B cell (primary cell): Measurements from ENCODE around the gene DOCK4. TPM values are rescaled to one million over a fixed set of nuclear protein-coding genes. Genes with fewer than 3 reads are reported as not detected.

ENCODE experiments used
- ATAC-seq: fragments of 200-7000 bp; cut with Tn5 transposase; one replicate; pipeline ENCODE4 v1.10.0; 2021; ENCODE audit warnings: low read depth, mild to moderate bottlenecking, moderate number of reproducible peaks, moderate library complexity
- CTCF ChIA-PET: fragments of 350-600 bp; sonication (Branson Sonifier 250); formaldehyde crosslinking; loops from one replicate; lab custom pipeline; 2021; ENCODE audit warnings: antibody characterized with exemption, inconsistent platforms; lab: Charles Lee
- POLR2A ChIA-PET: fragments of 350-600 bp; sonication (Branson Sonifier 250); formaldehyde crosslinking; loops from one replicate; lab custom pipeline; 2021; ENCODE audit warnings: antibody characterized with exemption; lab: Charles Lee
- DNase-seq: peaks from one replicate; pipeline ENCODE4 v3.0.0; 2013
- H2AFZ ChIP-seq: 2 replicates; pipeline ENCODE4 v1.6.1; 2012; ENCODE audit warnings: mild to moderate bottlenecking, low read depth, low read length; ENCODE audit not compliant: insufficient read depth, poor library complexity, severe bottlenecking
- H3K27ac ChIP-seq, 2 donors: 1 replicate in 1 of 2; 2 replicates in 1 of 2; pipeline ENCODE4 v1.5.1; 2012 to 2013; ENCODE audit warnings: low read length in 2 of 2, mild to moderate bottlenecking in 2 of 2, moderate library complexity in 1 of 2
- H3K27me3 ChIP-seq, 4 experiments: fragments of 200-600 bp in 1 of 4; sonication (generic) in 1 of 4; replicated peaks in 1 of 4; 1 replicate in 2 of 4; 2 replicates in 2 of 4; pipeline versions ENCODE4 v1.6.1 to v1.7.0; 2013 to 2016; ENCODE audit warnings: low read length in 3 of 4, mild to moderate bottlenecking in 2 of 4, mixed read lengths in 1 of 4, moderate library complexity in 1 of 4; ENCODE audit not compliant: insufficient read depth in 4 of 4, control insufficient read depth in 3 of 4; ENCODE audit errors: control extremely low read depth in 1 of 4
- H3K36me3 ChIP-seq, 2 experiments: replicated peaks in 1 of 2; 1 replicate in 1 of 2; 2 replicates in 1 of 2; pipeline versions ENCODE4 v1.6.1 to v1.7.1; 2013; ENCODE audit warnings: low read length in 1 of 2; ENCODE audit not compliant: insufficient read depth in 2 of 2, control insufficient read depth in 1 of 2; ENCODE audit errors: control extremely low read depth in 1 of 2, extremely low read depth in 1 of 2
- H3K4me1 ChIP-seq, 2 donors: fragments of 200-600 bp in 1 of 2; sonication (generic) in 1 of 2; 1 replicate in 1 of 2; 2 replicates in 1 of 2; pipeline versions ENCODE4 v1.5.1 to v1.6.1; 2013 to 2017; ENCODE audit warnings: low read length in 2 of 2; ENCODE audit not compliant: control insufficient read depth in 2 of 2, insufficient read depth in 2 of 2
- H3K4me2 ChIP-seq: replicated peaks from 2 replicates; pipeline ENCODE3; 2012; ENCODE audit warnings: mild to moderate bottlenecking, low read depth, low read length; ENCODE audit not compliant: poor library complexity, severe bottlenecking
- H3K4me3 ChIP-seq, 5 experiments: fragments of 200-600 bp in 1 of 5; sonication (generic) in 1 of 5; 1 replicate in 3 of 5; 2 replicates in 2 of 5; pipeline versions ENCODE4 v1.5.1 to v1.7.0; 2011 to 2016; ENCODE audit warnings: low read length in 4 of 5, mild to moderate bottlenecking in 4 of 5, low read depth in 2 of 5, control low read depth in 1 of 5, moderate library complexity in 1 of 5; ENCODE audit not compliant: insufficient read depth in 1 of 5; ENCODE audit errors: control extremely low read depth in 1 of 5, extremely low read depth in 1 of 5
- H3K79me2 ChIP-seq: fragments of 200-600 bp; sonication (generic); one replicate; pipeline ENCODE4 v1.6.0; 2016; ENCODE audit warnings: low read length; ENCODE audit not compliant: control insufficient read depth, insufficient read depth
- H3K9ac ChIP-seq: fragments of 200-600 bp; sonication (generic); 2 replicates; pipeline ENCODE4 v1.6.1; 2017; ENCODE audit warnings: mild to moderate bottlenecking, low read length, moderate library complexity
- H3K9me3 ChIP-seq, 3 donors: one replicate each; pipeline versions ENCODE4 v1.6.1 to v1.7.1; 2013; ENCODE audit warnings: low read length in 2 of 3; ENCODE audit not compliant: control insufficient read depth in 2 of 3, insufficient read depth in 1 of 3; ENCODE audit errors: control extremely low read depth in 1 of 3
- H4K20me1 ChIP-seq: 2 replicates; pipeline ENCODE4 v1.6.0; 2012; ENCODE audit warnings: mild to moderate bottlenecking, low read length; ENCODE audit not compliant: insufficient read depth, control insufficient read depth, poor library complexity, severe bottlenecking
- H3K27ac Mint-ChIP-seq: one replicate; pipeline ENCODE4 v1.8.0; 2021; ENCODE audit warnings: mixed read lengths
- H3K27me3 Mint-ChIP-seq: one replicate; pipeline ENCODE4 v1.8.0; 2021; ENCODE audit warnings: mixed read lengths
- H3K4me1 Mint-ChIP-seq: one replicate; pipeline ENCODE4 v1.8.0; 2021; ENCODE audit warnings: mixed read lengths
- H3K4me3 Mint-ChIP-seq: one replicate; pipeline ENCODE4 v1.8.0; 2021; ENCODE audit warnings: mixed read lengths
- H3K9me3 Mint-ChIP-seq: one replicate; pipeline ENCODE4 v1.8.0; 2022; ENCODE audit warnings: mixed read lengths; ENCODE audit not compliant: insufficient read depth
- EZH2 ChIP-seq: IDR thresholded peaks from 2 replicates; pipeline ENCODE4 v1.6.1; 2012; ENCODE audit warnings: borderline replicate concordance, low read depth, mild to moderate bottlenecking, moderate library complexity, low read length; ENCODE audit not compliant: insufficient read depth, poor library complexity, severe bottlenecking
- WGBS: methylation state at CpG from one replicate; pipeline ENCODE4 v1.1.5; 2013; ENCODE audit warnings: missing lambda C conversion rate; ENCODE audit not compliant: insufficient coverage; 5-methylcytosine and 5-hydroxymethylcytosine counted together
- intact Hi-C: fragments of 100-400 bp; cut with micrococcal nuclease; formaldehyde crosslinking; loops from one replicate; pipeline ENCODE4 v1.10.0; 2022
- polyA plus RNA-seq: library from polyadenylated mRNA; depleted of rRNA; stranded (reverse); fragments of >200 nt; gene quantifications from 2 replicates; pipeline ENCODE4 v1.2.3, GENCODE V29; 2012
- total RNA-seq, 2 donors: library from RNA; stranded (reverse); fragments of 120-200 nt in 1 of 2; gene quantifications; 1 replicate in 1 of 2; 2 replicates in 1 of 2; pipeline versions ENCODE4 v1.2.3 to v1.2.4, GENCODE V29; 2013 to 2022
- TF ChIP-seq, protein P1 (sequence below): fragments of 200-600 bp; IDR thresholded peaks from one replicate; pipeline ENCODE4 v1.8.0; 2022; ENCODE audit warnings: antibody characterized with exemption, mild to moderate bottlenecking

DOCK4 gene
- total and polyA plus RNA-seq, 2 donors (not counting 1 experiment from before 2014, with no cell fraction given), result 0.03 to 4.1 TPM

DNA sequence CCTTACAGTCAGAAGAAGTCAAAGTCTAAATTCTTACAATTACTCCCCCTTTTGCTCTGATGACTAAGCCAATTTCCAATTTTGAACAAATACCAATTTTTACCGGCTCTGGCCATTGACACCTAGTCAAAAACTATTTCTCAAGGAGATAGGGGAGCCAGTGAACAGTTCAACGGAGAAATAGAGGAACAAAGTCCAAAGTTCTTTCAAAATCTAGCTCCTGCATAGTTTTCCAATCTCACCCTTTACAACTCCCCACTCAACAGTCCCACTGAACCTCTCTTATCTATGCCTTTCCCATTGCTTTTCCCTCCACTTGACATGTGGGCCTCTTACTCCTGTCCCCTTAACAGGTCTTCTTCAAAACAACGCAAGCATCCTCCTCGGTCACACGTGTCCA, 192.9 kb downstream of the DOCK4 start:
- Histone ChIP-seq H3K9me3 (no peaks in the 10 kb centered on the region), H3K27me3 (no peaks in the 10 kb centered on the region), H3K27ac (no peak overlapping the region), H3K4me1 (no peaks in the 10 kb centered on the region), H2AFZ (no peak overlapping the region), H3K4me2 (no peak overlapping the region), H3K4me3 (no peak overlapping the region), H3K9ac (no peak overlapping the region), H3K36me3 (no peaks in the 10 kb centered on the region), H4K20me1 (no peaks in the 10 kb centered on the region), H3K79me2 (no peaks in the 10 kb centered on the region)
- no peak for TF ChIP-seq EZH2
- TF ChIP-seq, protein P1, sequence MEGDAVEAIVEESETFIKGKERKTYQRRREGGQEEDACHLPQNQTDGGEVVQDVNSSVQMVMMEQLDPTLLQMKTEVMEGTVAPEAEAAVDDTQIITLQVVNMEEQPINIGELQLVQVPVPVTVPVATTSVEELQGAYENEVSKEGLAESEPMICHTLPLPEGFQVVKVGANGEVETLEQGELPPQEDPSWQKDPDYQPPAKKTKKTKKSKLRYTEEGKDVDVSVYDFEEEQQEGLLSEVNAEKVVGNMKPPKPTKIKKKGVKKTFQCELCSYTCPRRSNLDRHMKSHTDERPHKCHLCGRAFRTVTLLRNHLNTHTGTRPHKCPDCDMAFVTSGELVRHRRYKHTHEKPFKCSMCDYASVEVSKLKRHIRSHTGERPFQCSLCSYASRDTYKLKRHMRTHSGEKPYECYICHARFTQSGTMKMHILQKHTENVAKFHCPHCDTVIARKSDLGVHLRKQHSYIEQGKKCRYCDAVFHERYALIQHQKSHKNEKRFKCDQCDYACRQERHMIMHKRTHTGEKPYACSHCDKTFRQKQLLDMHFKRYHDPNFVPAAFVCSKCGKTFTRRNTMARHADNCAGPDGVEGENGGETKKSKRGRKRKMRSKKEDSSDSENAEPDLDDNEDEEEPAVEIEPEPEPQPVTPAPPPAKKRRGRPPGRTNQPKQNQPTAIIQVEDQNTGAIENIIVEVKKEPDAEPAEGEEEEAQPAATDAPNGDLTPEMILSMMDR, result no peak
- Mint-ChIP-seq H3K27ac (no peak overlapping the region), H3K4me1 (no peaks in the 10 kb centered on the region), H3K4me3 (no peak overlapping the region), H3K27me3 (peaks cover 4% of the 10 kb centered on the region), H3K9me3 (no peaks in the 10 kb centered on the region)
- POLR2A ChIA-PET, result no interaction called here
- no peak for DNase-seq
- no peak for ATAC-seq
- intact Hi-C loops, result no loop called here
- WGBS, result 93% methylated on average over 4 of the region's 5 CpGs
- CTCF ChIA-PET, result no interaction called here

DNA sequence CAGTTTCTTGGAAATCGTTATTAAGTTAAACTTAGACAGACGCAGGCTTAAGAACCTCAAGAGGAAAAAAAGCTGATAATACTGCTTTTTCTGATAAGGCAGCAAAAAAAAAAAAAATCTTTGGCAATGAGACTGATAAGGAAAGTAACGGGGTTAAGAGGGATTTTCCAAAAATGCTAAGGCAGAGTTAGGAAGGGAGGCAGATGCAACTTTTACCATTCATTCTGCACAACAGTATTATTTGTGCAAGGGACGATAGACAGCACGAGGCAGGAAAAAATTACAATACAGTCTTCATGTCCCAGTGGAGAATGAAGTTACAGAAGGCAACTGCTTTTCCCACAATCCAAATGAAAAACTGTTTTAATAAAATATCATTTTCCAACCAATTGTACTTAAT, 194.0 kb downstream of the DOCK4 start:
- Mint-ChIP-seq H3K4me1 (no peaks in the 10 kb centered on the region), H3K27ac (no peak overlapping the region), H3K27me3 (peaks cover under 1% of the 10 kb centered on the region), H3K9me3 (no peaks in the 10 kb centered on the region), H3K4me3 (no peak overlapping the region)
- ATAC-seq (no peak), DNase-seq (no peak)
- Histone ChIP-seq H3K9me3 (no peaks in the 10 kb centered on the region), H3K4me3 (no peak overlapping the region), H3K9ac (no peak overlapping the region), H3K36me3 (no peaks in the 10 kb centered on the region), H2AFZ (no peak overlapping the region), H3K4me2 (no peak overlapping the region), H4K20me1 (no peaks in the 10 kb centered on the region), H3K27me3 (no peaks in the 10 kb centered on the region), H3K79me2 (no peaks in the 10 kb centered on the region), H3K27ac (no peak overlapping the region), H3K4me1 (no peaks in the 10 kb centered on the region)
- intact Hi-C loops, result no loop called here
- ChIA-PET CTCF (no interaction called here), POLR2A (no interaction called here)
- TF ChIP-seq, protein P1, result no peak
- no peak for TF ChIP-seq EZH2
- no CpG with 5 or more reads among the region's 5 CpGs for WGBS
